Left renal cortex interstitium (tissue), 4 donors: Measurements from ENCODE around the gene CDK12. TPM values are rescaled to one million over a fixed set of nuclear protein-coding genes. Genes with fewer than 3 reads are reported as not detected.

ENCODE experiments used
- DNase-seq, 4 donors: peaks; one replicate each; pipeline ENCODE4 v3.0.0-alpha.2; 2013; ENCODE audit warnings: low read depth in 4 of 4, low spot score in 2 of 4, missing footprints in 1 of 4
- polyA plus RNA-seq, 4 donors: library from polyadenylated mRNA; unstranded; fragments of 120-200 nt; gene quantifications; one replicate each; pipeline ENCODE4 v1.2.1, GENCODE V29; 2013; ENCODE audit not compliant: insufficient read length in 4 of 4

CDK12 gene
- polyA plus RNA-seq, 4 donors = 40.6 to 70.5 (median 56.3) TPM

DNA sequence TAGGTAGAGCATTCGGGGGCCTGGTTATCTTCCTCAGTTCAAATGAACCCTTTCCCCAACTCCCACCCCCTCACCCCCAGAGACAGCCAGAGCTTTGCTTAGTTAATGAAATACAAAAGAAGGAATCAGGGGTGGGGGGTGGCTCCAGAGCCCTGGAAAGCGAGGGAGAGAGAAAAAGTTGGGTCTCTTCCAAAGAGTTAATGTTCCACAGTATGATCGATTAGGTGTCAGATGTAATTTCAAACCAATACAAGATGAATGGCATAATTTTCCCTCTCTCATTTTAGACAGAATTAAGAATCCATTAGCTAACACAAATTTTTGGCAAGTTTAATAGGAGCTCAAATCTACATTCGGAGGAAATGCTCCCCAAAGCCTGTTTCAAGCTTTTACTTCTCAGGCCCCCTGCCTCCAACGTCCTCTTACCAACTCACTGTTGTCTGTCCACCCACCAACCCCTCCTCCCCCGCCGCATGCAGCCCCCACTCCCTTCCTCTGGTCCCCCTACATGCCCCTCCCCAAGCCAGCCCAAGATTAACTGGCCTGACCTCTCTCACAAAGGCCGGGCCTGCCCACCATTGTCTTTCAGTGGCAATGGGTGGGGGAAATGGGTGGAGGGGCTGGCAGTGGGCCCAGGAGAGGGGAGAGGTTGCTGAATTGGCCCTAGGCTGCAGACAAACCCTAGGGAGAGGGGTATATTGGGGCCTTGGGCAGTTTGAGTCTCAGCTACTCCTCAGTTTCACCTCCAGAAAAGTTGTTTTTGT is 118.2 kb downstream of the CDK12 start:
- DNase-seq = no peak

- no peak for DNase-seq
Measured at GRCh38 chr17:39580082-39580468, 118.8 kb downstream of the CDK12 start.

DNA sequence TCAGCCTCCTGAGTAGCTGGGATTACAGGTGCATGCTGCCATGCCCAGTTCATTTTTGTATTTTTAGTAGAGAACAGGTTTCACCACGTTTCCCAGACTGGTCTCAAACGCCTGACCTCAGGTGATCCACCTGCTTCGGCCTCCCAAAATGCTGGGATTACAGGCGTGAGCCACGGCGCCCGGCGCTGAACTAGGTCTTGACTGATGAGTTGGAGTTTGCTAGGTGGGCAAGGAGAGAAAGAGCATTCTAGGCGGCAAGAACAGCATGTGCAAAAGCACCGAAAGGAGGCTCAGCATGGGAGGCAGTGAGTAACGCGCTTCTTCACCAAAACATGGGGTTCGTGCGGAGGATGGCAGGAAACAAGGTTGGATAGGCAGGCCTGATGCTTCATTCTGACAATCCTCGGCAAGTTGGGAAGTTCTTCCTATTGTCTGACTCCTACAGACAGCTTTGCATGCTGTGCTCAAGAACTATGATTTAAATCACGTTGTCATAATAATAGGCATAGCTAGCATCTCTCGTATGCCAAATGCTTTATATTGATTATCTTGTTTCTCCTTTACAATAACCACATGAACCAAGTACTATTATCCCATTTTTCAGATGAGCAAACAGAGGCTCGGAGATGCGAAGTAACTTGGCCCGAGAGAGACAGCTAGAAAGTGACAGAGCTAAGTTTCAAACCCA is 119.9 kb downstream of the CDK12 start:
- DNase-seq = no peak

GRCh38 chr17:39581759-39582085 is 120.4 kb downstream of the CDK12 start:
- DNase-seq = no peak

- DNase-seq = no peak
Measured at GRCh38 chr17:39582658-39583057, 121.4 kb downstream of the CDK12 start.

Other genes starting within 250 kb of the CDK12 start
- gene STAC2, start 235.5 kb upstream of the CDK12 start, polyA plus RNA-seq = 1 to 10 TPM; 3.4 to 5.2 (median 4.4) TPM
- gene FBXL20, start 59.9 kb upstream of the CDK12 start, polyA plus RNA-seq = 10 to 100 TPM; 11.4 to 17.4 (median 13.2) TPM
- 10 to 100 TPM; 47.0 to 54.9 (median 51.7) TPM for gene MED1, start 10.2 kb upstream of the CDK12 start, polyA plus RNA-seq
- under 1 TPM in 3 of 4 donors, not detected in 1; 0.03 to 0.07 (median 0.06) TPM for gene NEUROD2, start 146.4 kb downstream of the CDK12 start, polyA plus RNA-seq
- 10 to 100 TPM; 10.9 to 19.8 (median 14.1) TPM for gene PPP1R1B, start 165.5 kb downstream of the CDK12 start, polyA plus RNA-seq
- gene STARD3, start 175.7 kb downstream of the CDK12 start, polyA plus RNA-seq = 10 to 100 TPM; 44.2 to 57.8 (median 47.0) TPM
- 1 to 10 TPM; 1.1 to 2.2 (median 1.7) TPM for gene TCAP, start 203.9 kb downstream of the CDK12 start, polyA plus RNA-seq
- gene PNMT, start 207.0 kb downstream of the CDK12 start, polyA plus RNA-seq = 1 to 10 TPM; 2.1 to 4.5 (median 2.7) TPM
- gene PGAP3, start 226.6 kb downstream of the CDK12 start, polyA plus RNA-seq = 10 to 100 TPM; 36.7 to 48.7 (median 43.1) TPM
- gene ERBB2, start 238.6 kb downstream of the CDK12 start, polyA plus RNA-seq = 100 to 1,000 TPM; 173 to 226 (median 187) TPM